Measurements from ENCODE around the gene PTPN6. TPM values are rescaled to one million over a fixed set of nuclear protein-coding genes. Genes with fewer than 3 reads are reported as not detected.

The PTPN6 gene
- total and polyA plus RNA-seq, 4 donors: 38.2 to 222 (median 170) TPM

DNA sequence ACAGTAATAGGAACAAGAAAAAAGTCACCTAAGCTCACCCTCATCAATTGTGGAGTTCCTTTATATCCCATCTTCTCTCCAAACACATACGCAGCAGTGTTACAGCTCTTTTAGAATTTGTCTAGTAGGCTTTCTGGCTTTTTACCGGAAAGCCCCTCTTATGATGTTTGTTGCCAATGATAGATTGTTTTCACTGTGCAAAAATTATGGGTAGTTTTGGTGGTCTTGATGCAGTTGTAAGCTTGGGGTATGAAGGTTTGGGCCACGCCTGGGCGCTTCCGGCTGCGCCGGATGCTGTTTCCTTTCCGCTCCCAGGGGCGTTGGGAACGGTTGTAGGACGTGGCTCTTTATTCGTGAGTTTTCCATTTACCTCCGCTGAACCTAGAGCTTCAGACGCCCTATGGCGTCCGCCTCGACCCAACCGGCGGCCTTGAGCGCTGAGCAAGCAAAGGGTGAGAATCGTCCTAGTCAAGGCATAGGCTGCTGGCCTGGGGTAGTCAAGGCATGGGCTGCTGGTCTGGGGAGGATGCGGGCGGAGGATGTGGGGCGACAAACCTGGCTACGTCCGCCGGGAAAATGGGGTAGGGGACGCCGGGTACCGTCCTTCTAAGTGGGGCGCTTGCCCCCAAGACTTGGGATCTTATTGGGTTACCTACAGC is 7.3 kb upstream of the PTPN6 start, which contains the start of the genes C12orf57 and RNU7-1:
C12orf57 (plus strand) TSS at position 301 of the 659 bp plus-strand sequence; CDS start at position 401, 100 bp downstream.
RNU7-1 (plus strand) TSS at position 95 of the 659 bp plus-strand sequence.
- DNase-seq (peak; percentile 90 to 98 (median 96)), ATAC-seq (ENCODE audit: insufficient read depth, low FRiP score) (peak; percentile 71)
- no peaks in the 10 kb centered on the region for H3K9me3 ChIP-seq (ENCODE audit: control insufficient read depth in 4 of 4, insufficient read depth in 3 of 4, low read length in 3 of 4)
- no peaks in the 10 kb centered on the region for H3K27me3 ChIP-seq (ENCODE audit: control insufficient read depth in 3 of 3, insufficient read depth in 3 of 3, low read length in 2 of 3)
- 0% methylated on average over 31 of the region's 31 CpGs for WGBS, 2 donors
- H3K4me1 ChIP-seq (ENCODE audit: control insufficient read depth in 5 of 5, insufficient read depth in 5 of 5, low read length in 5 of 5): peaks cover 0 to 19% (median 10%) of the 10 kb centered on the region in 5 donors
- H3K36me3 ChIP-seq (ENCODE audit: control insufficient read depth in 4 of 4, insufficient read depth in 4 of 4, low read length in 4 of 4): peaks cover 0 to 37% (median 20%) of the 10 kb centered on the region in 4 donors
- peak within 1 kb of the TSS; percentile 72 to 96 for H3K9ac ChIP-seq (ENCODE audit: insufficient read depth in 1 of 2, low read length in 2 of 2)
- peak within 1 kb of the TSS; percentile 48 for H3K4me3 ChIP-seq
- TF ChIP-seq, protein P1, sequence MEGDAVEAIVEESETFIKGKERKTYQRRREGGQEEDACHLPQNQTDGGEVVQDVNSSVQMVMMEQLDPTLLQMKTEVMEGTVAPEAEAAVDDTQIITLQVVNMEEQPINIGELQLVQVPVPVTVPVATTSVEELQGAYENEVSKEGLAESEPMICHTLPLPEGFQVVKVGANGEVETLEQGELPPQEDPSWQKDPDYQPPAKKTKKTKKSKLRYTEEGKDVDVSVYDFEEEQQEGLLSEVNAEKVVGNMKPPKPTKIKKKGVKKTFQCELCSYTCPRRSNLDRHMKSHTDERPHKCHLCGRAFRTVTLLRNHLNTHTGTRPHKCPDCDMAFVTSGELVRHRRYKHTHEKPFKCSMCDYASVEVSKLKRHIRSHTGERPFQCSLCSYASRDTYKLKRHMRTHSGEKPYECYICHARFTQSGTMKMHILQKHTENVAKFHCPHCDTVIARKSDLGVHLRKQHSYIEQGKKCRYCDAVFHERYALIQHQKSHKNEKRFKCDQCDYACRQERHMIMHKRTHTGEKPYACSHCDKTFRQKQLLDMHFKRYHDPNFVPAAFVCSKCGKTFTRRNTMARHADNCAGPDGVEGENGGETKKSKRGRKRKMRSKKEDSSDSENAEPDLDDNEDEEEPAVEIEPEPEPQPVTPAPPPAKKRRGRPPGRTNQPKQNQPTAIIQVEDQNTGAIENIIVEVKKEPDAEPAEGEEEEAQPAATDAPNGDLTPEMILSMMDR (IDR thresholded peaks at IDR 0.05; ENCODE audit: control extremely low read depth, extremely low read depth): no peak
- peak within 1 kb of the TSS; percentile 95 to 98 for H3K27ac ChIP-seq (ENCODE audit: low read depth in 1 of 2, low read length in 1 of 2)

DNA sequence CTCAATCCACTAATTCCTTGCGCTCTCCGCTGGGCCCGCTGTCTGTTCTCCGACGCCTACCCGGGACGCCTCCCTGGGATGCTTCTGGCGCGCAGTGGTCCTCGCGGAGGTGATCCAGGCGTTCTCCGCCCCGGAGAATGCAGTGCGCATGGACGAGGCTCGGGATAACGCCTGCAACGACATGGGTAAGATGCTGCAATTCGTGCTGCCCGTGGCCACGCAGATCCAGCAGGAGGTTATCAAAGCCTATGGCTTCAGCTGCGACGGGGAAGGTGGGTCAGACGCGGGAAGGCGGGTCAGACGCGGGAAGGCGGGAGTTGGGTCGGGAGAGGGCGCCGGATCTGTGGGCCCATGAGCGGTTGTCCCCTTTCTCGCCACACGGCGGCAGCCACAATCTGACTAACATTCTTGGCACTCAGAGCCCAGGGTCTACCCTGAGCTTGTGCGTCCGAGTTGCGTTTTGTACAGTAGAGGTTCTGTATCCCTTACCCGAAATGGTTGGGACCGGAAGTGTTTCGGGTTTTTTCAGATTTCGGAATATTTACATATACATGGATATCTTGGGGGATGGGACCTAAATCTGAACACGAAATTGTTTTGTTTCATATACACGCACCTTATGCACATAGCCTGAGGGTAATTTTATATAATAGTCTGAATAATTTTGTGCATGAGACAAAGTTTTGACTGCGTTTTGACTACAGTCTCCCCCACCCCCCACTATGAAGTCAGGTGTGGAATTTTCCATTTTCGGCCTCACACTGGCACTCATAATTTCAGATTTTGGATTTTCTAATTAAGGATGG is 6.6 kb upstream of the PTPN6 start:
- Histone ChIP-seq H3K9ac (ENCODE audit: insufficient read depth in 1 of 2, low read length in 2 of 2) (peak overlapping the region; percentile 72 to 96), H3K27ac (ENCODE audit: low read depth in 1 of 2, low read length in 1 of 2) (peak overlapping the region; percentile 95 to 98), H3K27me3 (ENCODE audit: control insufficient read depth in 3 of 3, insufficient read depth in 3 of 3, low read length in 2 of 3) (no peaks in the 10 kb centered on the region), H3K36me3 (ENCODE audit: control insufficient read depth in 4 of 4, insufficient read depth in 4 of 4, low read length in 4 of 4) (peaks cover 0 to 29% (median 16%) of the 10 kb centered on the region in 4 donors), H3K9me3 (ENCODE audit: control insufficient read depth in 4 of 4, insufficient read depth in 3 of 4, low read length in 3 of 4) (no peaks in the 10 kb centered on the region), H3K4me1 (ENCODE audit: control insufficient read depth in 5 of 5, insufficient read depth in 5 of 5, low read length in 5 of 5) (peaks cover 0 to 19% (median 12%) of the 10 kb centered on the region in 5 donors), H3K4me3 (peak overlapping the region; percentile 48)
- DNase-seq (peak; percentile 96 to 98 (median 97)), ATAC-seq (ENCODE audit: insufficient read depth, low FRiP score) (peak; percentile 64)
- TF ChIP-seq, protein P1 (IDR thresholded peaks at IDR 0.05; ENCODE audit: control extremely low read depth, extremely low read depth): peak; percentile 97
- 3 to 4% methylated on average over 48 of the region's 48 CpGs for WGBS, 2 donors

DNA sequence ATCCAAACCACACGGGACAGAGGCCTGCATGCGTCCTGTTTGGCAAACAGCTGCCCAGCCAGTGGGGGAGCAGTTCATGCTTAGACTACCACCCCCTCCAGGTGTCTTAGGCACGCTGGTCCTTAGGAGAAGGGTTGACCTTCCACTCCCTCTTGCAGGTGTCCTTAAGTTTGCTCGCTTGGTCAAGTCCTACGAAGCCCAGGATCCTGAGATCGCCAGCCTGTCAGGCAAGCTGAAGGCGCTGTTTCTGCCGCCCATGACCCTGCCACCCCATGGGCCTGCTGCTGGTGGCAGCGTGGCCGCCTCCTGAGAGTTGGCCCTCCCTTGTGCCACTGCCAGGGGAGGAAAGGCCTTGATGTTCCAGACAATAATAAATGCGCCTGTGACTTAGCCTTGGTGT is 5.5 kb upstream of the PTPN6 start:
- peaks cover 0 to 21% (median 15%) of the 10 kb centered on the region in 4 donors for H3K36me3 ChIP-seq (ENCODE audit: control insufficient read depth in 4 of 4, insufficient read depth in 4 of 4, low read length in 4 of 4)
- DNase-seq (no peak), ATAC-seq (ENCODE audit: insufficient read depth, low FRiP score) (no peak)
- TF ChIP-seq, protein P1 (IDR thresholded peaks at IDR 0.05; ENCODE audit: control extremely low read depth, extremely low read depth): no peak
- no peaks in the 10 kb centered on the region for H3K27me3 ChIP-seq (ENCODE audit: control insufficient read depth in 3 of 3, insufficient read depth in 3 of 3, low read length in 2 of 3)
- H3K9me3 ChIP-seq (ENCODE audit: control insufficient read depth in 4 of 4, insufficient read depth in 3 of 4, low read length in 3 of 4): no peaks in the 10 kb centered on the region
- peak overlapping the region in 1 of 2 donors; percentile 50 for H3K27ac ChIP-seq (ENCODE audit: low read depth in 1 of 2, low read length in 1 of 2)
- WGBS, 2 donors: 74 to 78% methylated on average over 11 of the region's 11 CpGs
- no peak overlapping the region for H3K9ac ChIP-seq (ENCODE audit: insufficient read depth in 1 of 2, low read length in 2 of 2)
- H3K4me3 ChIP-seq: no peak overlapping the region
- peaks cover 0 to 19% (median 12%) of the 10 kb centered on the region in 5 donors for H3K4me1 ChIP-seq (ENCODE audit: control insufficient read depth in 5 of 5, insufficient read depth in 5 of 5, low read length in 5 of 5)
